Mammary epithelial cell (primary cell): Measurements from ENCODE around the gene TLCD5.

Experiments
- EZH2 ChIP-seq: IDR thresholded peaks from 2 replicates; pipeline ENCODE4 v1.6.1; 2012; ENCODE audit warnings: low read length, inconsistent platforms, borderline replicate concordance
- TF ChIP-seq, protein P1 (sequence below), 2 donors: IDR thresholded peaks in 1 of 2; conservative IDR thresholded peaks in 1 of 2; 2 replicates each; pipeline ENCODE4 v1.5.1; 2011 to 2012; ENCODE audit warnings: inconsistent platforms in 2 of 2, low read length in 2 of 2, mild to moderate bottlenecking in 2 of 2, control low read depth in 1 of 2, low read depth in 1 of 2; ENCODE audit not compliant: insufficient read depth in 1 of 2; ENCODE audit errors: extremely low read depth in 1 of 2

DNA sequence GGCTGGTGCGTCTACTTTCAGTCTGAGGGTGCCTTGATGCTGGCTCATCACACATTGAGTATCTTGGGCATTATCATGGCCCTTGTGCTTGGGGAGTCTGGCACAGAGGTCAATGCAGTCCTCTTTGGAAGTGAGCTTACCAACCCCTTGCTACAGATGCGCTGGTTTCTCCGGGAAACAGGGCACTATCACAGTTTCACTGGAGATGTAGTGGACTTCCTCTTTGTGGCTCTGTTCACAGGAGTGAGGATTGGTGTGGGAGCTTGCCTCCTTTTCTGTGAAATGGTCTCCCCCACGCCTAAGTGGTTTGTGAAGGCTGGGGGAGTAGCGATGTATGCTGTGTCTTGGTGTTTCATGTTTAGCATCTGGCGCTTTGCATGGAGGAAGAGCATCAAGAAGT lies 4.9 kb downstream of the TLCD5 start:
- TF ChIP-seq, protein P1, sequence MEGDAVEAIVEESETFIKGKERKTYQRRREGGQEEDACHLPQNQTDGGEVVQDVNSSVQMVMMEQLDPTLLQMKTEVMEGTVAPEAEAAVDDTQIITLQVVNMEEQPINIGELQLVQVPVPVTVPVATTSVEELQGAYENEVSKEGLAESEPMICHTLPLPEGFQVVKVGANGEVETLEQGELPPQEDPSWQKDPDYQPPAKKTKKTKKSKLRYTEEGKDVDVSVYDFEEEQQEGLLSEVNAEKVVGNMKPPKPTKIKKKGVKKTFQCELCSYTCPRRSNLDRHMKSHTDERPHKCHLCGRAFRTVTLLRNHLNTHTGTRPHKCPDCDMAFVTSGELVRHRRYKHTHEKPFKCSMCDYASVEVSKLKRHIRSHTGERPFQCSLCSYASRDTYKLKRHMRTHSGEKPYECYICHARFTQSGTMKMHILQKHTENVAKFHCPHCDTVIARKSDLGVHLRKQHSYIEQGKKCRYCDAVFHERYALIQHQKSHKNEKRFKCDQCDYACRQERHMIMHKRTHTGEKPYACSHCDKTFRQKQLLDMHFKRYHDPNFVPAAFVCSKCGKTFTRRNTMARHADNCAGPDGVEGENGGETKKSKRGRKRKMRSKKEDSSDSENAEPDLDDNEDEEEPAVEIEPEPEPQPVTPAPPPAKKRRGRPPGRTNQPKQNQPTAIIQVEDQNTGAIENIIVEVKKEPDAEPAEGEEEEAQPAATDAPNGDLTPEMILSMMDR (conservative IDR thresholded peaks at IDR 0.05 in 1 of 2, IDR thresholded peaks at IDR 0.05 in 1 of 2; ENCODE audit: extremely low read depth in 1 of 2, insufficient read depth in 1 of 2, low read depth in 1 of 2, low read length in 2 of 2): no peak
- TF ChIP-seq EZH2: no peak
